HG03103 (cell line): Measurements from ENCODE around the gene SLCO3A1.

Experiments used
- ATAC-seq: cut with Tn5 transposase; IDR thresholded peaks from one replicate; pipeline ENCODE4 v1.9.1; 2021; ENCODE audit warnings: low read depth; ENCODE audit not compliant: unreplicated experiment

The SLCO3A1 gene

DNA sequence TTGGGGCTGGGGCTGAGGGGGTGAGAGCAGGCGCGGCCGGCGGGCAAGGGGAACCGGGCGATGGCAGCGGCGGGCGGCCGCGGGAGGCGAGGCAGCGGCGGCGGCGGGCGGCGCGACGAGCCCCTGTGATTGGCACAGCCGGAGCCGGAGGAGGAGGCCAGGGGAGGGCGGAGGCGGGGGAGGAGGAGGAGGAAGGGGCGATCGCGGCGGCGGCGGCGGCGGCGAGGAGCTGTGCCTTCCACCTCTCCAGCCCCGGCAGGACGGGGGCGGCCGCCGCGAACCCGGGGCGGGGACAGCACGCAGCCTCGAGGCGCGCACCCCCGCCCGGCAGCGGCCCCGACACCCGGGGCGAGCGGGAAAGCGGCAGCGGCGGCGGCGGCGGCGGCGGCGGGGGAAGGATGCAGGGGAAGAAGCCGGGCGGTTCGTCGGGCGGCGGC, at the start of gene SLCO3A1:
SLCO3A1 (plus strand) TSS at position 198 of the 437 bp plus-strand sequence.
- peak; percentile 7 for ATAC-seq

DNA sequence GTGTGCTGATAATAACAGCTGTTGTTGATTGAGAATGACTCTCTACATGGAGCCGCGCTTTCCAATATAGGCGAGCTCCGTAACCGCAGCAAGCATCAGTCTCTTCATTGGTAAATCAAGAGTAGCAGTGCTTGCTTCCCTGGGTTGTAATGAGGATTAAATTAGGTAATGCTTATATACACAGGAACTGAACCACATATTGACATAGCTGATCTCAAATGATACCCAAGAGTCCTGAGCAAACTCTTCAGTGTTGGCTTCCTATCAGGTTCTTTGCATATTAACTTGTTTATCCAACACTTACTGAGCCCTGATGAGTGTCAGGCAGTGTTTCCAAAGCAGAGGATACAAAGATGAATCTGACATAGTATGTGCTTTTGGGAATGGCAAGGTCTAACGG, 46.4 kb upstream of the SLCO3A1 start:
- ATAC-seq = no peak

DNA sequence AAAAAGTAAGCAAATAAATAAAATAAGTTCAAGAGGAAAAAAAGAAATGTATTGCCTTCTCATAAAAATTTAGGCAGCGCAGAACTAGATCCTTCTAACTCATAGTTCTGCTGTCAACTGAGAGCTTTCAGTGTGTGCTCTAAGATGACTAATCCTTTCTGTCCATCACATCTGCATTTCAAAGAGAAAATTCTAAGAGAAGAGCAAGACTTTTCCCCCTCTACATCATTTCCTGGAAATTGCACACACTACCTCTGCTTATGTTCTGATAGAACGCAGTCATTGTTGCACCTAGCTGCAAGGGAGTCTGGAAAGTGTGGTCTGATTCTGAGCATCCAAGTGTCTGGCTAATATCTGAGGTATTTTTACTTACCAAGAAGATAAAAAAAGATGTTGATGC, 39.6 kb upstream of the SLCO3A1 start:
- ATAC-seq = no peak

DNA sequence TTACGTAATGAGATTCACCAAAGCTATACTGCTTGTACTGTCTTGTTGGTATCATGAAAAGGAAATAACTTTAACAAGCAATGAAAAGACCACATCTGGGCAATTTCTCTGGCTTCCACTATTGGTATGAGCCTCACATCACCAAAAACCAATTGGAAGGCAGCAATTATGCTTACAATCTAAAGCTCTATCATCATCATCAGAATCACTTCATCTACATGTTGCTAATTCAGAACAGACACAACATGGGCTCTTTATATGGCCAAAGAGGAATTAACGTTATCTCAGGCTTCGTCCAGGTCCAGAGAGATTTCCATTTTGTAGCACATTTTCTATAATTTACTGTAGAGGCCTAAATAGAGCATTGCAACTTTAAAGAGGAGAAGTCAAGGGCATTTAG, 36.6 kb upstream of the SLCO3A1 start:
- ATAC-seq = no peak

DNA sequence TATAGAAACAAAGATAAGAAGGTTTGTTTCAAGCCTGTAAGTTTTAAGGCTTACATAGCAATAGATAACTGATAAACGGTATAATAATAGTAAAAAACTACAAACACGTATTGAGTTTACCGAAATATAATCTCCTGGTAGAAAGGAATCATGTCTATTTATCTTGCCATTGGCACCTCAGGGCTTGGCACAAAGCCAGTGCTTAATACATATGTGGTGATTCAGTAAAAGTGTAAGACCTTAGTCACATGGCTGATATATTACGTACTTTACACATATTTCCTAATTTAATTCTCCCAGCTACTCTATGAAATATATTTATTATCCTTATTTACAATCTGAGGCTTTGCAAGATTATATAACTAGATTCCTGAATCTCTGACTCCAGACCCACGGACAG, 32.0 kb upstream of the SLCO3A1 start:
- no peak for ATAC-seq

DNA sequence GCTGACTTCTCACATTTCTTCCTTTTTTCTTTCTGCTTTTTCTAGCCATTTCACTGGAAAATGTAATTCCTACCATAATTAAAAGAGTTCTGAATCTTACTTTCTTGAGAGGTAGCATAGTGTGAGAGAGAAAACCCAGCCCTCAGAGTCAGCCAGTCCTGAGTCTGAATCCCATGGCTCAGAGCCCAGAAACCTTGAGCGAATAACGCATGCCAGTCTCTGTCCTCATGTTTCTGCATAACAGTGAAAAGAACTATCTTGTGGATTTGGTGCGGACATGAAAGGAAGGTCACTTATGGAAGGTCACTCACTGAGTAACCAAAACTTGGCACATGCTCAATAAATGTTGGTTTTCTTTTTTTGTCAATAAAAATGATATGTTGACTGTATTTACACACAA, 29.3 kb upstream of the SLCO3A1 start:
- ATAC-seq = no peak

DNA sequence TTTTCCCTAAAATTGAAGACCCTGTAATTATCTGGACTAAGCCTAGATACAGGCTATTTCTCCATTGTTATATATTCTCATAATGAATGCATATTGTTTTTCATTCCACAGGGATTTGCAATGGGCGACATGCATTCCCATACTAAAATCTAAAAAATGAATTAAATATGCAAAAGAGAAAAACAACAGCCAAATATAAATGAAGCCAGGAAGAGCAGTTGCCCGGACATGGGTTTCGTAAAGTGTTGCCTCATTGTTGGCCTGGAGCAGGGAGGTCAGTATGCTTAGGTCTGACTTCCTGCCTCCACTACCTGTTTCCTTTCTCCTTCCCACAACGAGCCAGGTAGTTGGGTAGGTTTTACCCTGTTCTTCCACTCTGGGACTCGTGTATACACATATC, 27.1 kb upstream of the SLCO3A1 start:
- ATAC-seq = no peak

DNA sequence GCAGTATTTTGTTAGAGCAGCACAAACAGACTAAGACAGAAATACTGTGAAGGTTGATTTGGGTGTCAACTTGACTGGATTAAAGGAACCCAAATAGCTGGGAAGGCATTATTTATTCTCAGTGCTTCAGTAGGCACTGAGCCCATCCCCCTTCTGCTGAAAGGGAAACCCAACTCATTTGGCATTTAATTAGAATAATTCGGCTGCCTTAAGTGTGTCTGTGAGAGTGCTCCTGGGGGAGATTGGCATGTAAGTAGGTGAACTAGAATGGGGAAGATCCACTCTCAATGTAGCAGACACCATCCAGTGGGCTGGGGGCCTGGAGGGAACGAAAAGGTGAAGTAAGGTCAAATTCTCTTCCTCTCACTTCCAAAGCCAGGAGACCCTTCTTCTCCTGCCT, 20.5 kb upstream of the SLCO3A1 start:
- ATAC-seq = no peak

DNA sequence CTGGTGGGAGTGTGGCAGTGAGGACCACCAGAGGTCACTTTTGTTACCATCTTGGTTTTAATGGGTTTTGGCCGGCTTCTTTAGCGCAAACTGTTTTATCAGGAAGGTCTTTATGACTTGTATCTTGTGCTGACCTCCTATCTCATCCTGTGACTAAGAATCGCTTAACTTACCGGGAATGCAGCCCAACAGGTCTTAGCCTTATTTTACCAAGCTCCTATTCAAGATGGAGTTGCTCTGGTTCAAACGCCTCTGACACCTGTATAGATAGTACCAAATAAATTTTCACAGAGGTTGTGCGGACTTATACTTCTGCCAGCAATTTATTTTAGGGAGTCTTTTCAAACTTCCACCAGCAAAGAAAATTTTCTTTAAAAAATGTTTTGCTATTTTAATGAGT, 13.6 kb upstream of the SLCO3A1 start:
- ATAC-seq = no peak

DNA sequence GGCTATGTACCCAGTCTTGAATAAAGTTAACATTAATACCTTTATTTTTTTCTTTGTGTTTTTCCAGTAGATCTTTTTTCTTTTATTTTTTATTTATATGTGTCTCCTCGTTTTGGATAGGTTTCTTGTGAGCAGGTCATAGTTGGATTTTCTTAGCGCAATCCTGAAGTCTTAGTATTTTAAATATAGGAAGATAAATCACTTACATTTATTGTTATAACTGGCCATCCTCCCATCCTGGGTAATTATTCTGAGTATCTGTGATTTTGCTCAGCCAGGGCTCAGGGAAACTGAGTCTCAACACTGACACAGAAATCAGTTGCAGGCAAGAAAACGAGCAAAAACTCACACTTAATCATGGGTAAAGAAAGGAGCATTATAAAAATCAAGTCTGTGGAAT, 11.6 kb upstream of the SLCO3A1 start:
- ATAC-seq = no peak

DNA sequence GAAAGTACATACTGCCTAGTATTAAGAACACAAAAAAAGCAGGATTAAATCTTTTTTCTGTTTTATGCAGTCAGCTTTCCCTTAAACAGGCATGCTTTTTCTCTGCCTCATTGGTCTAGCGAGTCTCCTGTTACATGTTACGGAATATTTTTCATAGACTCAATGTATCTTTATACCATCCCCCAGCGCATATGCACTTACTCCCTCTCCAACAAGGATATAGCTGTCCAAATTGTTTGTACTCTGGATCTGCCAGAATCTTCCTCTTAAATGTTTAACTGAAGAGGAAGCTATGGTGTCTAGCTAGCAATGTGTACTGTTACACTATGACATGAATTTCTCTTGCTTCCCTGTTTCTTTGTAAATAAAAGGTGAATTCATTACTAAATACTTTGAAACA, 9.2 kb upstream of the SLCO3A1 start:
- ATAC-seq = no peak

DNA sequence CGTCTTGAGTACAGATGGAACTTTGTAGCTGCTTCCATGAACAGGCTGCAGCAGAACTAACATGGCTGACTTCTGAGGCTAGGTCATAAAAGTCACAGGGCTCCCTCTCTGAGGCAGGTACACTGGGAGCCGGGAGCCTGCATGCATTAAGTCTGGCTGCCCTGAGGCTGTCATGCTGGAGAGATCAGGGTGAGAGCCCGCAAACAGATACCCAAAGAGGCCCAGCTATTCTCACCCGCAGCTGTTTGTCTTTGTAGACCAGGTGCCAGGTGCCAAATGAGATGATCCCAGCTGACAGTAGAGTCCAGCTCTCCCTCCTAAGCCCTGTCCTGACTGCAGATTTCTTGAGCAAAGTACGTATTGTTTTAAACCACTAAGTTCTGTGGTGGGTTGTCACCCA, 8.6 kb upstream of the SLCO3A1 start:
- ATAC-seq = no peak

DNA sequence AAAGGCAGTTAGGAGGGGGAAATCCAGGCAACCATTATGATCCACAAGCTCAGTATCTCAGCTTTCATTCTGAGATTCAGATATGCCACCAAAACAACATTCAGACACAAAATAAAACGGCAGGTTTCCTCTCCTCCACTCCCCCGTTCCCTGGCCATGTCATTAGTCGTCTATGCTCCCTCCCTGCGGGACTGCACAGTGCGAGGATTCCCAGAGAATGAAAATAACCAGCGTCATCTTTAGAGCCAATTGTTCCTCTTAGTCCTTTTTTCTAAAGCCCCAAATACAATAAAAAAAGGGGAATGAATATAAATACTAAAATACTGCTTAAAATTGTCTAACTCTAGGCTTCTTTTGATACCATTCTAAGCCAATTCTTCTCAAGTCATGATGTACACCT, 7.8 kb upstream of the SLCO3A1 start:
- ATAC-seq = no peak

DNA sequence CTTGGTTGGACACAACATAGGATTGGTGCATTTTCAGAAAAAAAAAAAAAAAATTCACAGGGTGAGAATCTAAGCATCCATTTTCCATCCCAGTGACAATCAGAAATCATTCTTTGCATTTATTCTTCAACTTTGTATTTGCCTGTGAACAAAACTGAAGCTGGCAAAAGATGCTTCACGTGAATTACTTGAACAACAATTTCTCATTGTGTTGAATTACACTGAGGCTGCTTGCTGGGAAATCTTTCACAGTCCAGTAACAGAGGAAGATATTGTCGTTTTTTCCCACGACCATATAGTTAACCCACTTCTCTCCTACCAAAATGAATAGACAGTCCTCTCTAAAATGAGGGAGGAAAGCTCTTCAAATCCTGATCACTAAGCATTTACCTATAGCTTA, 4.3 kb upstream of the SLCO3A1 start:
- no peak for ATAC-seq

DNA sequence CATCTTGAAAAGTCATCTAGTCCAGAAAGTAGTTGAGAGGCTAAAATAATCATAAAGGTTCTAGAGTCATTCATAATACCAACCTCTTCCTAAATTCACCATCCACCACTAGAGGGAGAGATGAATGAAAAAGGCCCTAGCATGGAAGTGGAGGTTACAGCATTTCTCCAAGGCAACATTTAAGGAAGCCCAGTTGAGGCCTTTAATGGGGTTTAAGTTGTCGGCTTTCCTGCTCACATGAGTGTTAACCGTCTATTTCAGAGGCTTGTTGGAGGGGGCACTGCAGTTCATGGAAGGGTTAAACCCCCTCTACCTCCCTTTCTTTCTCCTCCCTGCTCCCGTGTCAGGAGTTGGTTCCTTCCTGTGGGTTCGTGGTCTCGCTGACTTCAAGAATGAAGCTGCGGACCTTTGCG, 3.8 kb upstream of the SLCO3A1 start:
- ATAC-seq = no peak

DNA sequence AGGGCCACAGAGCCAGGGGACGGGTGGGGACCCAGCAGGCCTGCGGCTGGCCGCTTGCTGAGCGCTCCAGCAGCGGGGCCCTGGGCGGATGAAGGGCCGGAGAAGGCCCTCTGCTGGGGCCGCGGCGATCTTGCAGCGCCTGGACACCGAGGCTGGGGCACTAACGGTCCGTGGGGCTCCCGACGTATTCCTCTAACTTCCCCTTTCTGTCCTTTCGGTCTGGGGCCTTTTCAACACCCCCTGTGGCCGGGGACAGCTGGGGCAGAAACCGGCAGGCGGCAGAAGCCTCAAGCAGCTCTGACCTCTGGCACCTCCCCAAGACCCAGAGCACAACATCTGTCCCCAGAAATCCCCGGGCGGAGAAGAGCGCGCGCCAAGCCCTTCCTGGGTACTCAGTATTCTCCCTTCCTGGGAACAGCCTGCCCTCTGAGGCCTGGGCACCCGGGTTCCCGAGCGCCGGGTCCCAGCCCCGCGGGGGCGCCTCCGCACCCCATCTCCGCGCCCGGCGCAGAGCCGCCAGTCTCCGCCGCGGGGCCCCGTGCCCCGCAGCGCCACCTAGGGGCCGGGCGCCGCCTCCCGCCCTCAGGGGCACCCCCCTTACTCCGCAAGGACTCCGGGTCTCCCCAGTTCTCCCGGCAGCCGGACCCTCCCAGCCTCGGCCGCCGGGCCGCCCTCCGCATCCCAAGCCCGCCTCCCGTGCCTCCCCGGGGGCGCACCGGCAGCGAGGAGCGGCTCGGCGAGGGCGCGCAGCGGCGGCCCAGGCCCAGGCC, 582 bp upstream of the SLCO3A1 start:
- peak; percentile 48 for ATAC-seq

DNA sequence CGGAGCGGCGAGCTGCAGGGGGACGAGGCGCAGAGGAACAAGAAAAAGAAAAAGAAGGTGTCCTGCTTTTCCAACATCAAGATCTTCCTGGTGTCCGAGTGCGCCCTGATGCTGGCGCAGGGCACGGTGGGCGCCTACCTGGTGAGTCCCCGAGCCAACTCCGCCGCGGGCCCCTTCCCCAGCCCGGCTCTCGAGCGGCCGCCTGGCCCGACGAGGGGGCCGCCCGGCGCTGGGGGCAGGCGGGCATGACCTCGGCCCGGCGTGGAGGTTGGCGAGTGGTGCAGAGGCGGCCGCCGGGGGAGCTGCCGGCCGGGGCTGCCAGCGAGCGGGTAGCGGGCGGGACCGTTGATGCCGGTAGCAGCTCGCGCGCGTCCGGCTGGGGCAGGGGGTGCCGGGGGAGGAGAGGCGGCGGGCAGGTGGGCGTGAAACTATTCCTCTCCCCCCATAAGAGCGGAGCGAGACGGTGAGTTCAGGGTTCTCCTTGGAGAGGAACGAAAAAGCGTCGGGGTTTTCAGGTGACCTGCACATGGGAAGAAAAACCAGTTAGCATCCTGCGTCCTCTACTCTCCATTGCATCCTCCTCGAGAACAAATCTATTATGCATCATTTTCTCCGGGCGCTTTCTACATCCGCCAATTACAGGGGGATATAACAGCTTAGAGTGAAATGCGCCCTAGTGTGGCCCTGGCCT, 585 bp downstream of the SLCO3A1 start:
- ATAC-seq = no peak

DNA sequence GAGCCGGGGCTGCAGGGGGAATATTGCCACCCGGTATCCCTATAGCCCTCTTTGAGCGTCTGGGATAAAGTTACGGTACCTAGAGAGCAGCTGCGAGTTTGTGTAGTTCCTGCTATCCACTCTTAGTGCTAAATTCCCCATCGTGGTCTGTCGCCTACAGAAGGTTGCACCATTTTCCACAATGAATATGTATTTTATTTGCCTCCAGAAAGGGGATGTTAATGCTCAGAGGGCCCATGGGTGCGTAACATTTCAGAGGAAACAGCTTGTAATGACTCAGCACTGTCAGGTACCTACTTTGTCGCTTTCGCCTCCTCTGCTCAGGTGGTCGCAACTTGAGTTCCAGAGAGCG, 1.1 kb downstream of the SLCO3A1 start:
- no peak for ATAC-seq

DNA sequence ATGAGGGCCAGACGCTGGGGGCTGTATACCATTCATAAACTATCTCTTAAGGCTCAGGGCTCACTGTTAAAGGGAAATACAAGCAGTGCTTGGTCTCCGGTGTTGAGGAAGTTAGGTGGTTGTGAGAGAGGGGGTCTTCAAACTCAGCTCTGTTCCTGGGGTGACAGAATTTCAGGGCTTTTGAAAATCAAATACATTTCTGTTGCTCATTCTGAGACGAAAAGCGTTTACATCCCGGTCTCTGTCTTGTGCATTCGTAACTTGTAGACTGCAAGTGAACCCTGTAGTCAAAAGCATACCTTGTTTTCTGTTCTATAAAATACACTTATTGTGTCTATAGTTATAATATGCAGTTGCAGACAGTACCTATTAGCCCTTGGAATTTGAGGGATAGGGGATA, 1.7 kb downstream of the SLCO3A1 start:
- ATAC-seq = no peak

DNA sequence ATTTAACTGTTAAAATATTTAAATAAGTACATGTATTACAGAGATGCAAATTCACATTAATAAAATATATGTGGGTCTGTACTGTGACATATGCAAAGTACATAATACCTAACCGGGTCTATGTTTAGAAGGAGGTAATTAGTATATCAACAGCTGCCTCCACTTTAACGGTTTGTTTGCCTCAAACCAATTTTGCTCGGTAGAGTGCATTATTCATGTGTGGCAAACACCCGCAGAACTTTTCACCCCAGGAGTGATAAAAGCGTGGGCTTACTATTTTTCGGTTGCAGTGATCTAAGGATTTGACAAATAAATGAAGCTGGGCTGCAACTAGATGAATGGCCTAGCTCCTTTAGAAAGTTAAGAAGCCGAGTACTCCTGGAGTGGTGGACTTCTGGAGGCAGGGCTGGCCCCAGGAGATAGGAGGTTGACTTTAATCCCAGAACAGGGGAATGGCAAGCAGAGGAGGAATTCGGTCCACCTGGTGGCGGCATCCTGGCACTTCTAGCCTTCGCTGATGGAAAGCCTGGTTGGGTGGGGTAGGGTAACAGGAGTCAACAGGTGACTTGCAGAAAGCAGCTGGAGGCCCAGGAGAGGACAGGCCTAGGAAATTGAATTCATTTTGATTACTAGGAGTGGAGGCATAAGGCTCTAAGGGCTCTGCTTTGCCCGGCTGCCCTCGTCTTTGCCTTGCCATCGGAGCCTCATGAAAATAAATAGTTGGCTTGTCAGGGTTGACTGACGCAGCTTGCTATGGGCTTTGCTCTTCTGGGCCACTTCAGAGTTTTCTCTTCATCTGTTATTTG, 2.4 kb downstream of the SLCO3A1 start:
- ATAC-seq = no peak

DNA sequence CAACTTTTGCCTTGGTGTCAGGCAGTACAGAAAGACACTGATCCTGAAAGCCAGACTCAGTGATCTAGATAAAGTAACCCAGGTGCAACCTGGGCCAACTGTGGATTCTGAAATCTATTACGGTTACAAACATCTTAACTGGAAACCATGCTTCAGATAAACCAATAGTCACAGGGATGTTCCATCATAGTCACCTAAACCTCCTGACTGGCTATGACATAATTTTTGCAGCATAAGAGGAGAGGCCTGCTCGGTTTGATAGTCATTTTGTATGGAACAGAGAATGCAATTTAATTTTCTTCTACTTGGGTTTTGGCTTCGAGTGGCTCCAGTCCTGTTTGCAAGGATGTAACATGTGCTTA, 3.7 kb downstream of the SLCO3A1 start:
- no peak for ATAC-seq

DNA sequence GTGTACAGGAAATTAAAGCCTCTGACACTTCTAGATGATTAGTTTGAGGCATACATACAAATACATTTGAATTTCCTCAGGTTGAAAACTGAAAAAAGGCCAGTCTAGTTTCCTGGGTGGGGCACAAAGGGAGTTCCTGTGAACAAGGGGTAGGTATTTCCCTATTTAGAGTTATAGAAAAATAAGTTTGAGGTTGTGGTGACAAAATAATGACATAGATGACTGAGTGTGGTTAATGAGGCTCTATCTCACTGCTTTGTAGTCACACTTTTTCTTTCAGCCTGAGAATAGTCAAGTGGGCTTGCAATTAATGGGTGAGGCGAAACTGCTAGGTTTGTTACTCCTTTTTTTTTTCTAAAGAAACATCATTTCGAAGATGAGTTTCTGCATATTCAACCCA, 4.3 kb downstream of the SLCO3A1 start:
- peak; percentile 59 for ATAC-seq
